ENCODE results near the gene AIG1.
"Not testable (repeated sequence)": the region's sequence is repeated elsewhere in the genome, so short reads cannot be mapped to it uniquely, and the experiment has no call there.

The AIG1 gene

DNA sequence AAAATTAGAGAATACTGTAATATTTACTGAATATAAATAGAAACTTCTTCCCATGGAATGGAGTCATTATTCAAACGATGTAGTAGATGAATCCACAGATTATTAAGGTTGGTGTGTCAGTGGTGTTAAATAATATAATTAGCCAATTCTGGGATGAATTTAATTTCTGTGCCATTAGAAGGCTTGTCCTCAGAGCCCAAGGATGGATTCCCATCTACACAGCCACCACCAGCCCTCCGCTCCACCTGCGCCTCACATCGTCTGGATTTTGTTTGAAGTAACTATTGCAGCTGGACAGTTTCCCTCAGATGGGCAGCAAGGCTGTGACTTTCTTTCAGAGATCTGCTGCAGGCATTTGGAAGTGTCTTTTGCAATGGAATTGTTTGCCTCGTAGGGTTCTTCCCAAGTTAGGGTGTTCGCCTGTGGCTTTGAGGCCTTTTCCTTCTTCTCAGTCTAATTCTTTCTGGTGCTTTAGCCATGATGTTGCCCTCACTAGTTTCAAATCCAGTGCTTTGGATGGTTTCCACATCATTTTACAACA lies 104.7 kb downstream of the AIG1 start:
- DNase-seq (ENCODE audit: low spot score): no peak

- DNase-seq (ENCODE audit: low spot score): no peak
Measured at GRCh38 chr6:143166247-143166695, 105.6 kb downstream of the AIG1 start.

GRCh38 chr6:143167224-143167623 lies 106.5 kb downstream of the AIG1 start:
- DNase-seq (ENCODE audit: low spot score): no peak

DNA sequence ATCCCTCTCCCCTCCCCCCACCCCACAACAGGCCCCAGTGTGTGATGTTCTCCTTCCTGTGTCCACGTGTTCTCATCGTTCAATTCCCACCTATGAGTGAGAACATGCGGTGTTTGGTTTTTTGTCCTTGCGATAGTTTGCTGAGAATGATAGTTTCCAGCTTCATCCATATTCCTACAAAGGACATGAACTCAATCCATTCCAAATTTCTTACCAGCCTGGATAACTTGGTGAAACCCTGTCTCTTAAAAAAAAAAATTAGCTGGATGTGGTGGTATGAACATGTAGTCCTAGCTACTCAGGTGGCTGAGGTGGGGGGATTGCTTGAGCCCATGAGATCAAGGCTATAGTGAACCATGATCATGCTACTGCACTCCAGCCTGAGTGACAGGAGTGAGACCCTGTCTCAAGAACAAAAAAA lies 107.7 kb downstream of the AIG1 start:
- DNase-seq (ENCODE audit: low spot score): not testable (repeated sequence)

- no peak for DNase-seq (ENCODE audit: low spot score)
Measured at GRCh38 chr6:143169440-143169839, 108.8 kb downstream of the AIG1 start.

- DNase-seq (ENCODE audit: low spot score): no peak
Measured at GRCh38 chr6:143174516-143174915, 113.8 kb downstream of the AIG1 start.

DNA sequence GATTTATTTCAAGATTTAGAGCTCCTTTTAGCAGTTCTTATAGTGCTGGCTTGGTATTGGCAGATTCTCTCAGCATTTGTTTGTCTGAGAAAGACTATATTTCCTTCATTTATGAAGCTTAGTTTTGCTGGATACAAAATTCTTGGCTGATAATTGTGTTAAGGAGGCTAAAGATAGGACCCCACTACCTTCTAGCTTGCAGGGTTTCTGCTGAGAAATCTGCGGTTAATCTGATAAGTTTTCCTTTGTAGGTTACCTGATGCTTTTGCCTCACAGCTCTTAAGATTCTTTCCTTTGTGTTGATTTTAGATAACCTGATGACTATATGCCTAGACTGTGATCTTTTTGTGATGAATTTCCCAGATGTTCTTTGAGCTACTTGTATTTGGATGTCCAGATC lies 114.3 kb downstream of the AIG1 start:
- no peak for DNase-seq (ENCODE audit: low spot score)

DNA sequence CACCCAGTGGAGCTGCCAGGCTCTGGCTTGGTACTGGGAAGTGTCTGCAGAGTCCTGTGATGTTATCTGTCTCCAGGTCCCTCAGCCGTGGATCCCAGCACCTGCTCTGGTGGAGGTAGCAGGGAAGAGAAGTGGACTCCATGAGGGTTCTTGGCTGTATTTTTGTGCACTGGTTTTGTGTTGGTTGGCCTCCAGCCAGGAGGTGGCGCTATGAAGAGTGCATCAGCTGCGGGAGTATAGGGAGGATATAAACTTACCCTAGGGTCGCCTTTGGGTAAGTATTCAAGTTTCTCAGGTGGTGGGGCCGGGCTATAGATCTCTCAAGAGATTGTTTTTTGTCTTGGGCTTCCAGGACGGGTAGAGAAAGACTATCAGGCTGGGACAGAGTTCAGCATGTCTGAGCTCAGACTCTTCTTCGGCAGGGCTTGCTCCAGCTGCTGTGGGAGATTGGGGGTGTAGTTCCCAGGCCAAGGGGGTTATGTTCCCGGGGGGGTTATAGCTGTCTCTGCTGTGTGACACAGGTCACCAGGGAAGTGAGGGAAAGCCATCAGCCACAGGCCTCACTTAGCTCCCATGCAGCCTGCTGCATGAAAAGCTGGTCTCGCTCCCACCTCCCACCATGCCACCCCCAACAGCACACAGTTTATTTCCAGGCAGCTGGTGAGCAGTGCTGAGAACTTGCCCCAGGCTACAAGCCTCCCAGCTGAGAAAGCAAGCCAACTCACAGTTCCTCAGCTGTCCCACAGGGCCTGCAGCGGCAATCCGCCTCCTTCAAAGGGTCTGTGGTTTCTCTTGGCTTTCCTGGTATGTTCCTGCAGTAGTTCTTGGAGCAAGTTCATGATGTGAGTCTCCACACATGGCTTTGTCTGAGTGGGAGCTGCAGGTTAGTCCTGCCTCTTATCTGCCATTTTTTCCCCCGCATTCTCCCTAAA lies 115.7 kb downstream of the AIG1 start:
- no peak for DNase-seq (ENCODE audit: low spot score)

GRCh38 chr6:143177706-143178105 lies 117.0 kb downstream of the AIG1 start:
- no peak for DNase-seq (ENCODE audit: low spot score)

DNA sequence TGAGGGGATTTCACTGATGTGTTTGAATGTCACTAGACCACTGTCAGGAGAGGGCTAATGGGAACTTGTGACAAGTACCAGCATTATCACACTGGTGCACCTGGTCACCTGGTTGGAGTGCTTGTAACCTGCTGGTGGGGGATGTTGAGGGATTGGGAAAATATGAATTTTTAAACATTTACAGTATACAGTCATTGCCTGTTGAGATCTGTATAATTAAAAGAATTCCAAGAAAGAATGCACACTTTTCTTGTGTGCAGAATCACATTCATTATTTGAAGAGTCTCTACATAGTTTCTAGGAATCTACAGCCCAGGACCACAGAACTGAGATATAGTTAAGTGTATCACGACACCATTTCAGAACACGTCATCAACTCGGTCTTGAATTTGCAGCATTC lies 118.4 kb downstream of the AIG1 start:
- no peak for DNase-seq (ENCODE audit: low spot score)

DNA sequence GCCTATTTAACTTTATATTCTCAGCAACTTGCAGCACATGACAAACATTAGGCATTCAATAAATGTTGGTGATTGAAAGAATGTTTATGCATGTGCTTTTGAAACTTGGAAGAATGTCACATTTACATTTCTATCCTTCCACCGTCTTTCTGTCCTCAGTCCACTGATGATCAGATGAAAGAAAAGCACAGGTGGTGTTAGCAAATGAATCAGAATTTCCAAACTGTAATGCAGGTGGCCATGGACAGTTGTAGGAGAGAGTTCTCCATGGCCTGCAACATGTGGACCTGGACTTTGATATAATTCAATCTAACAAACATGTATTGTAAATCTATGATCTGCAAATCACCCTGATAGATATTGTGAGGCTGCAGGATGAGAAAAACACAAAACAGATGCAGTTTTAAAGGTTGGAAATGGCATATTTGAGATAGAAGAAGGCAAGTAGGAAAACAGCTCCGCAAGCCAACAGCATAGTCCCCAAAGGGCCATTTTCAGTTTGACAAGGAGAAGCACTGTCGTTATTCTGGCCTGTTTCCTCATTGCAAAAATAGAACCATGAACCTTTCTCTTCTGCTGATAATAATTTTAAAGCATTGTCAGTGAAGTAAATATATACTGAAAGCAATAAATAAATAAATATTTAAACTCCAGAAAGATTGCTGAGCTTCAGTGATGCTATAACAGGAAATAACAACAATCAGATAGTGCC lies 119.4 kb downstream of the AIG1 start:
- DNase-seq (ENCODE audit: low spot score): no peak

DNA sequence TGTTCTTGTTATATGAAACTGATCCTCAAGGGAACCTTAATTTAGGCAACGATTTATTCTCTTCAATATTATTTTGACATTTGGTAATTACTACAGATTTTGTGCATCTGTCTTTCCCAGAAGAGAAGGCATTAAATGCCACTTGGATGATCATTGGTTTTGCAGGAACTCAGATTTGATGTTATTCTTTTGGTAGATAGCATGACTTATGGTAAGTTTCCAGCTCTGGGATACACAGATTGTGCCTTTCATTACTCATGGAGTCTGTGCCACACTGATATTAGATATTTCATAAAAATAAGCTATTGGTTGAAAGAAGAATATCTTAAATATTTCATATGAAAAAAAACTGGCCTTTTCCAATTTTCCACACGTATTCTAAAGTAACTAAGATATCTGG lies 120.1 kb downstream of the AIG1 start:
- DNase-seq (ENCODE audit: low spot score): no peak

DNA sequence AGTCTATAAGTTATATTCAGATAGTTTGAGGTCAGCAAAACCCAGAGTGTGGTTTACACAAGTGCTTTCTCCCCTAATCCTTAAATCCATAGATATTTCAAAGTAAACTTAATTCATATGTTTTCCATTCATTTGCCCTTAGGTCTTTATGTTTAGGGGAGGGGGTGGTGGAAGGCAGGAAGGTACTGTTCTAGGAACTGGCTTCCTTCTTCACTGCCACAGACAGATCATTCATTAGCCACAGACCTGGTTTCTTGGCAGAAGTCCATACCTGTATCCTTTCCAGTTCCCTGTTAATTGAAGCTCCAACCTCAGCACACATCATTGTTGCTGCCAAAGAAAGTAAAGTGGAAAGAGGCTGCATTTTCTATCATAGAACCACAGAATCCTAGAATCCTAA lies 123.0 kb downstream of the AIG1 start:
- DNase-seq (ENCODE audit: low spot score): no peak

DNA sequence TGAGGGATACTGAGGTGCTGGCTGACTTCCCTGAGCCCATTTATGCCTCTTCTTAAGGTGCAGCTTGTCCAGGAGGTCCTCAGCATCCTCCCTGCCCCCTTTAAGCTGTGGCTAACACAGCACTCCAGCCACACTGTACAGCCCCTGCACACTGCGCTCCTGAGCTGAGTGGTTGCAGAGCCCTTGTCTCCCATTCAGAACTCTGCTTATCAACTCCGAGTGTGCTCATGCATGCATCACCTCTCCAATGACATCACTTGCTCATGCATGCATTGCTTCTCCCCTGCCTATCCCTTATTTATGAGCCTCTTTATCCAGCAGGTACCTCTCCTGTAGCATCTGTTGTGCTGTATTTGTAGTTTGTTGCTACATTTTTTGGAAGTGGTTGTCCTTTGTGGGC lies 124.6 kb downstream of the AIG1 start:
- no peak for DNase-seq (ENCODE audit: low spot score)

DNA sequence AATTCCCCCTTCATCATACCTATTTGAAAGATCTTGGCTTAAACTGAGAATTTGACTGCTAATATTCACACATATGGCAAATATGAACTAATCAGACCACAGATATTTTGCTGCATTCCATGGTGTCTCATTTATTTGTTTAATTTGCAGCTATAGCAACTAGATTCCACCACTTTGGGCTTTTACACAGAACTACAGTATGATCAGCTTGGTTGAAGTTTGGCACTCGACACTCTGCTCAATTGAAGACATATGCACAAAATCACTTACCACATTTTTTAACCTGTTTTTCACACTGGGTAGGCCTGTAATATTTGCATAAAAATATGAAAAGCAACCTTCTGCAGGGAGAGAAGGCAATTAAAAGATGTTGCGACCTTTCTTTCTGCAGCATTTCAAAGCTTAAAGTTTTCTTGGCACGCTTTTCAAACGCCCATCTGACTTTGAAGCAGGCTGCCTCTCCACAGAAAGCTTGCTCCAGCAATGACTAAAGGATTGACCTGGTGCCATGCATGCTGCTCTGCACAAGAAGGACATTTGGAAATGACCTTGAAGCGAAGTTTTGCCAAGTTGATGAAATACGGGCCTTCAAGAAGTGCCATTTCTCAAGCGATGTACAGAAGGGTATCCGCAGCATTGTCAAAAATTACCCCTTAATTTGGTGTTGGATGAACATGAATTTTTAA lies 126.7 kb downstream of the AIG1 start:
- no peak for DNase-seq (ENCODE audit: low spot score)

GRCh38 chr6:143188292-143188691 lies 127.6 kb downstream of the AIG1 start:
- DNase-seq (ENCODE audit: low spot score): no peak

DNA sequence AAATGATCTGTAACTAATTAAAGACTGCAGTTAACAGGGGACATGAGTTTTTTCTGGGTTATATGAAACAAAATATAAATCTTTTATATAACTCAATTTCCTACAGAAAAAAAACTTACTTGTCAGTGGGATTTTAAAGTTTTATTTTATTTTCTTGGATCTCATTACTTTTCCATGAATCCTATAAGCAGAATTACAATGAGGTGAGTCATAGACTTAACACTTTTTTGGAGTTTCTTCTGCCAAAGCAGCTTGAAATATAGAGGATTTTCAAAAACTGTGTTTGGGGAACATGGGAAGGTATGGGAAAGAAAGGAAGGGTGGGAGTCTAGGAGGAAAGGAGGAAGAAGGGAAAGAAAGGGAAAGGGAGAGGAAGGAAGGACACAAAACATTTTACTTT lies 130.7 kb downstream of the AIG1 start:
- no peak for DNase-seq (ENCODE audit: low spot score)

GRCh38 chr6:143192766-143193165 lies 132.1 kb downstream of the AIG1 start:
- DNase-seq (ENCODE audit: low spot score): no peak

GRCh38 chr6:143193571-143194094 lies 132.9 kb downstream of the AIG1 start:
- DNase-seq (ENCODE audit: low spot score): no peak

- DNase-seq (ENCODE audit: low spot score): no peak
Measured at GRCh38 chr6:143194095-143194589, 133.5 kb downstream of the AIG1 start.

GRCh38 chr6:143195349-143195845 lies 134.7 kb downstream of the AIG1 start:
- no peak for DNase-seq (ENCODE audit: low spot score)

All from HuH-7 (cell line).